Measurements from ENCODE around the gene URB2. TPM values are rescaled to one million over a fixed set of nuclear protein-coding genes. Genes with fewer than 3 reads are reported as not detected.

The URB2 gene
- total and polyA plus RNA-seq, 4 donors = 1.2 to 10.5 (median 6.2) TPM

GRCh38 chr1:229590119-229590518, 35.9 kb upstream of the URB2 start:
- Histone ChIP-seq H3K4me1 (ENCODE audit: control insufficient read depth in 4 of 4, insufficient read depth in 4 of 4, low read length in 3 of 4) (no peaks in the 10 kb centered on the region), H3K36me3 (ENCODE audit: control insufficient read depth in 4 of 4, insufficient read depth in 3 of 4, low read depth in 1 of 4, low read length in 3 of 4) (peaks cover 3 to 18% (median 16%) of the 10 kb centered on the region in 4 donors), H3K27ac (ENCODE audit: low read depth in 1 of 2, low read length in 2 of 2) (no peak overlapping the region), H3K9ac (ENCODE audit: low read depth in 1 of 2, low read length in 2 of 2) (no peak overlapping the region), H3K27me3 (ENCODE audit: control insufficient read depth in 4 of 4, insufficient read depth in 4 of 4, low read length in 3 of 4) (no peaks in the 10 kb centered on the region), H3K9me3 (ENCODE audit: control insufficient read depth in 4 of 4, low read length in 3 of 4) (no peaks in the 10 kb centered on the region), H3K4me3 (ENCODE audit: low read depth in 1 of 3, low read length in 3 of 3) (no peak overlapping the region)
- 96% methylated on average over 5 of the region's 5 CpGs for WGBS
- no peak for DNase-seq (ENCODE audit: low spot score)
- TF ChIP-seq HNF4G (IDR thresholded peaks at IDR 0.05) = no peak

DNA sequence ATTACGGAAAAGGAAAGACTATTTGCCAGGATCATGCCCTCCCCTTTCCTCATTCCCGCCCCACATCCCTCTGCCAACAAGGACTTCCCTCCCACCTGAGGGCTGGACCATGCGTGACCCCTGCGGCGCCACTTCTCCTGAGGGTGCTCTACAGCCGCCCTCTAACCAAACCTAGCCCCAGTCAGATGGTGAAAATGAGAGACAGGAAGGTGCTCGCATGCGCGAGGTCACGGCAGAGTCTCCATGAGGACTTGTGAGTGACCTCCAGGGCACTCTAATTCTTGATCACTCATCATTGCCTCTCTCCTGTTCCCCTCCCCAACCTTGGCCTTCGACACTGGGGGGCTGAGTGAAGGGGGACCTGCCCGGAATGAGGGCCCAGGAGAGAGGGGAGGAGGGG, 32.2 kb upstream of the URB2 start:
- H3K27me3 ChIP-seq (ENCODE audit: control insufficient read depth in 4 of 4, insufficient read depth in 4 of 4, low read length in 3 of 4) = no peaks in the 10 kb centered on the region
- H3K27ac ChIP-seq (ENCODE audit: low read depth in 1 of 2, low read length in 2 of 2) = no peak overlapping the region
- H3K4me3 ChIP-seq (ENCODE audit: low read depth in 1 of 3, low read length in 3 of 3) = no peak overlapping the region
- DNase-seq (ENCODE audit: low spot score) = no peak
- TF ChIP-seq HNF4A (conservative IDR thresholded peaks at IDR 0.05) (no peak), MAX (IDR thresholded peaks at IDR 0.05) (no peak), FOXA1 (IDR thresholded peaks at IDR 0.05) (no peak), RXRA (IDR thresholded peaks at IDR 0.05) (no peak), HNF4G (IDR thresholded peaks at IDR 0.05) (no peak), NR2F2 (IDR thresholded peaks at IDR 0.05) (no peak), GABPA (IDR thresholded peaks at IDR 0.05 in 1 of 2, conservative IDR thresholded peaks at IDR 0.05 in 1 of 2) (no peak), YY1 (IDR thresholded peaks at IDR 0.05) (no peak), JUND (IDR thresholded peaks at IDR 0.05) (no peak), EGR1 (IDR thresholded peaks at IDR 0.05; ENCODE audit: low read depth in 2 of 2) (no peak), TAF1 (conservative IDR thresholded peaks at IDR 0.05) (no peak), FOXA2 (IDR thresholded peaks at IDR 0.05) (no peak), RAD21 (IDR thresholded peaks at IDR 0.05) (no peak), SP1 (IDR thresholded peaks at IDR 0.05) (no peak)
- TF ChIP-seq, protein P1, sequence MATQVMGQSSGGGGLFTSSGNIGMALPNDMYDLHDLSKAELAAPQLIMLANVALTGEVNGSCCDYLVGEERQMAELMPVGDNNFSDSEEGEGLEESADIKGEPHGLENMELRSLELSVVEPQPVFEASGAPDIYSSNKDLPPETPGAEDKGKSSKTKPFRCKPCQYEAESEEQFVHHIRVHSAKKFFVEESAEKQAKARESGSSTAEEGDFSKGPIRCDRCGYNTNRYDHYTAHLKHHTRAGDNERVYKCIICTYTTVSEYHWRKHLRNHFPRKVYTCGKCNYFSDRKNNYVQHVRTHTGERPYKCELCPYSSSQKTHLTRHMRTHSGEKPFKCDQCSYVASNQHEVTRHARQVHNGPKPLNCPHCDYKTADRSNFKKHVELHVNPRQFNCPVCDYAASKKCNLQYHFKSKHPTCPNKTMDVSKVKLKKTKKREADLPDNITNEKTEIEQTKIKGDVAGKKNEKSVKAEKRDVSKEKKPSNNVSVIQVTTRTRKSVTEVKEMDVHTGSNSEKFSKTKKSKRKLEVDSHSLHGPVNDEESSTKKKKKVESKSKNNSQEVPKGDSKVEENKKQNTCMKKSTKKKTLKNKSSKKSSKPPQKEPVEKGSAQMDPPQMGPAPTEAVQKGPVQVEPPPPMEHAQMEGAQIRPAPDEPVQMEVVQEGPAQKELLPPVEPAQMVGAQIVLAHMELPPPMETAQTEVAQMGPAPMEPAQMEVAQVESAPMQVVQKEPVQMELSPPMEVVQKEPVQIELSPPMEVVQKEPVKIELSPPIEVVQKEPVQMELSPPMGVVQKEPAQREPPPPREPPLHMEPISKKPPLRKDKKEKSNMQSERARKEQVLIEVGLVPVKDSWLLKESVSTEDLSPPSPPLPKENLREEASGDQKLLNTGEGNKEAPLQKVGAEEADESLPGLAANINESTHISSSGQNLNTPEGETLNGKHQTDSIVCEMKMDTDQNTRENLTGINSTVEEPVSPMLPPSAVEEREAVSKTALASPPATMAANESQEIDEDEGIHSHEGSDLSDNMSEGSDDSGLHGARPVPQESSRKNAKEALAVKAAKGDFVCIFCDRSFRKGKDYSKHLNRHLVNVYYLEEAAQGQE (IDR thresholded peaks at IDR 0.05) = no peak
- TF ChIP-seq, protein P2, sequence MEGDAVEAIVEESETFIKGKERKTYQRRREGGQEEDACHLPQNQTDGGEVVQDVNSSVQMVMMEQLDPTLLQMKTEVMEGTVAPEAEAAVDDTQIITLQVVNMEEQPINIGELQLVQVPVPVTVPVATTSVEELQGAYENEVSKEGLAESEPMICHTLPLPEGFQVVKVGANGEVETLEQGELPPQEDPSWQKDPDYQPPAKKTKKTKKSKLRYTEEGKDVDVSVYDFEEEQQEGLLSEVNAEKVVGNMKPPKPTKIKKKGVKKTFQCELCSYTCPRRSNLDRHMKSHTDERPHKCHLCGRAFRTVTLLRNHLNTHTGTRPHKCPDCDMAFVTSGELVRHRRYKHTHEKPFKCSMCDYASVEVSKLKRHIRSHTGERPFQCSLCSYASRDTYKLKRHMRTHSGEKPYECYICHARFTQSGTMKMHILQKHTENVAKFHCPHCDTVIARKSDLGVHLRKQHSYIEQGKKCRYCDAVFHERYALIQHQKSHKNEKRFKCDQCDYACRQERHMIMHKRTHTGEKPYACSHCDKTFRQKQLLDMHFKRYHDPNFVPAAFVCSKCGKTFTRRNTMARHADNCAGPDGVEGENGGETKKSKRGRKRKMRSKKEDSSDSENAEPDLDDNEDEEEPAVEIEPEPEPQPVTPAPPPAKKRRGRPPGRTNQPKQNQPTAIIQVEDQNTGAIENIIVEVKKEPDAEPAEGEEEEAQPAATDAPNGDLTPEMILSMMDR (IDR thresholded peaks at IDR 0.05; ENCODE audit: low read depth, low read length, missing input control) = no peak
- TF ChIP-seq, protein P3, sequence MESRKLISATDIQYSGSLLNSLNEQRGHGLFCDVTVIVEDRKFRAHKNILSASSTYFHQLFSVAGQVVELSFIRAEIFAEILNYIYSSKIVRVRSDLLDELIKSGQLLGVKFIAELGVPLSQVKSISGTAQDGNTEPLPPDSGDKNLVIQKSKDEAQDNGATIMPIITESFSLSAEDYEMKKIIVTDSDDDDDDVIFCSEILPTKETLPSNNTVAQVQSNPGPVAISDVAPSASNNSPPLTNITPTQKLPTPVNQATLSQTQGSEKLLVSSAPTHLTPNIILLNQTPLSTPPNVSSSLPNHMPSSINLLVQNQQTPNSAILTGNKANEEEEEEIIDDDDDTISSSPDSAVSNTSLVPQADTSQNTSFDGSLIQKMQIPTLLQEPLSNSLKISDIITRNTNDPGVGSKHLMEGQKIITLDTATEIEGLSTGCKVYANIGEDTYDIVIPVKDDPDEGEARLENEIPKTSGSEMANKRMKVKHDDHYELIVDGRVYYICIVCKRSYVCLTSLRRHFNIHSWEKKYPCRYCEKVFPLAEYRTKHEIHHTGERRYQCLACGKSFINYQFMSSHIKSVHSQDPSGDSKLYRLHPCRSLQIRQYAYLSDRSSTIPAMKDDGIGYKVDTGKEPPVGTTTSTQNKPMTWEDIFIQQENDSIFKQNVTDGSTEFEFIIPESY (IDR thresholded peaks at IDR 0.05) = no peak
- TF ChIP-seq, protein P4, sequence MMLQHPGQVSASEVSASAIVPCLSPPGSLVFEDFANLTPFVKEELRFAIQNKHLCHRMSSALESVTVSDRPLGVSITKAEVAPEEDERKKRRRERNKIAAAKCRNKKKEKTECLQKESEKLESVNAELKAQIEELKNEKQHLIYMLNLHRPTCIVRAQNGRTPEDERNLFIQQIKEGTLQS (IDR thresholded peaks at IDR 0.05) = no peak
- H3K36me3 ChIP-seq (ENCODE audit: control insufficient read depth in 4 of 4, insufficient read depth in 3 of 4, low read depth in 1 of 4, low read length in 3 of 4) = peaks cover 3 to 23% (median 20%) of the 10 kb centered on the region in 4 donors
- no peaks in the 10 kb centered on the region for H3K4me1 ChIP-seq (ENCODE audit: control insufficient read depth in 4 of 4, insufficient read depth in 4 of 4, low read length in 3 of 4)
- H3K9me3 ChIP-seq (ENCODE audit: control insufficient read depth in 4 of 4, low read length in 3 of 4) = no peaks in the 10 kb centered on the region
- 97% methylated on average over 12 of the region's 12 CpGs for WGBS
- no peak overlapping the region for H3K9ac ChIP-seq (ENCODE audit: low read depth in 1 of 2, low read length in 2 of 2)

Data from liver (tissue), 9 donors.